ENCODE data around the gene ISG20. TPM values are rescaled to one million over a fixed set of nuclear protein-coding genes. Genes with fewer than 3 reads are reported as not detected.

Gene ISG20
- total and polyA plus RNA-seq, 5 experiments from 2014 or later: 142 to 562 (median 422) TPM

DNA sequence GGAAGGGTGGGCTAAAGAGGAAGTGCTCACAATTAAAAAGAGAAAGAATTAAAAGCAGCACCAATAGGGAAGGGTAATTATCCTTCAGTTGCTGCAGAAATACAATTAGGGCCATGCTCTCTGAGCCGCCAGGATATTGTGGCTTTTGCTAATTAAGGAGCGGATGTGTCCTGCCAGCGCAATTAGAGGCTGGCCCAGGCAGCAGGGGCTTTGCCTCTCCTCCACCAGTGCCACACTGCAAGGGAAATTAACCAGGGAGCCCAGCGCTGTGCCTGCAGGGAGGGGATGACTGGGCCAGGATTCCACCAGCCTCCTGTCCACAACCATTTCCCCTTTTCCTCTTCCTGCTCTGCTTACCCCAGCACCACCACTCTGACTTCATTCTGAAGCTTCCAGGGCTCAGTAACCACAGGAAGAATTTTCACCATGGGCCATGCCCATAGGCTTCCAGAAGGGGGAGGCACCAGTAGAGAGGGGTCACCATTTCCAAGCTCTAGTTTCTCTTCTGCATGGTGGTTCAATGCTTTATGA is 28.1 kb upstream of the ISG20 start:
- ATAC-seq: no peak
- no peak for DNase-seq
- Mint-ChIP-seq H3K27ac (peak overlapping the region in 1 of 10 donors; percentile 19), H3K9me3 (no peaks in the 10 kb centered on the region), H3K4me3 (no peak overlapping the region), H3K4me1 (peaks cover 3 to 7% (median 5%) of the 10 kb centered on the region in 4 donors), H3K27me3 (peaks cover 34 to 75% (median 50%) of the 10 kb centered on the region in 5 donors), H3K36me3 (peaks cover 4 to 13% (median 7%) of the 10 kb centered on the region in 3 donors)
- POLR2A ChIA-PET: interaction anchor here (0.8 kb wide), 1 partner anchor 11 kb away, joined by 6 read pairs; no protein-coding TSS in a partner anchor

DNA sequence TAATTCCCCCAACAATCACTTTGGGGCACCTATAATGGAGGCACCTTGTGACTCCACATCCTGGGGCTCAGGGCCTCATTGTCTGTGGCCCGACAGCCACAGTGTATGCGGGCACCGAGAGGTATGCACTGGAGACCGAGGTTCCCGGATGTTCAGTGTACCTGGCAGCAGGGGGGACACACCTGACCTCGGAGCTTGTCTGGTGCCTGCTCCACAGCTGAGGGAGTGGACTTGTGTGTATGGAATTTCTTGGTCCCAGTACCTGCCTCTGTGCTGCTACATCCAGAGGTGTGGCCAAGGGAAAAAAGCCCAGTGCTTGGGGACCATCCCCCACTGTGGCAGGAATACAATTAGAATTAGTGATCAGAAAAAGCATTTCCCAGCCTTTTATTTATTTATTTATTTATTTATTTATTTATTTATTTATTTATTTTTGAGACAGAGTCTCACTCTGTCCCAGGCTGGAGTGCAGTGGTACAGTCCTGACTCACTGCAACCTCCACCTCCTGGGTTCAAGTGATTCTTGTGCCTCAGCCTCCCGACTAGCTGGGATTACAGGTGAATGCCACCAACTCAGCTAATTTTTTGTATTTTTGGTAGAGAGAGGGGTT is 26.5 kb upstream of the ISG20 start:
- no peak overlapping the region for H3K4me3 Mint-ChIP-seq
- DNase-seq (no peak), ATAC-seq (no peak)
- peaks cover 0 to 13% (median 7%) of the 10 kb centered on the region in 3 donors for H3K36me3 Mint-ChIP-seq
- no peaks in the 10 kb centered on the region for H3K4me1 Mint-ChIP-seq
- H3K27me3 Mint-ChIP-seq: peaks cover 24 to 59% (median 40%) of the 10 kb centered on the region in 5 donors
- POLR2A ChIA-PET: no interaction called here
- H3K27ac Mint-ChIP-seq: no peak overlapping the region
- no peaks in the 10 kb centered on the region for H3K9me3 Mint-ChIP-seq

GRCh38 chr15:88613074-88613944 is 25.5 kb upstream of the ISG20 start:
- POLR2A ChIA-PET: no interaction called here
- H3K27ac Mint-ChIP-seq: no peak overlapping the region
- peaks cover 20 to 49% (median 34%) of the 10 kb centered on the region in 5 donors for H3K27me3 Mint-ChIP-seq
- no peak overlapping the region for H3K4me3 Mint-ChIP-seq
- DNase-seq (no peak), ATAC-seq (no peak)
- no peaks in the 10 kb centered on the region for H3K4me1 Mint-ChIP-seq
- H3K36me3 Mint-ChIP-seq: peaks cover 0 to 11% (median 5%) of the 10 kb centered on the region in 3 donors
- H3K9me3 Mint-ChIP-seq: no peaks in the 10 kb centered on the region

GRCh38 chr15:88615303-88616107 is 23.3 kb upstream of the ISG20 start:
- POLR2A ChIA-PET: no interaction called here

DNA sequence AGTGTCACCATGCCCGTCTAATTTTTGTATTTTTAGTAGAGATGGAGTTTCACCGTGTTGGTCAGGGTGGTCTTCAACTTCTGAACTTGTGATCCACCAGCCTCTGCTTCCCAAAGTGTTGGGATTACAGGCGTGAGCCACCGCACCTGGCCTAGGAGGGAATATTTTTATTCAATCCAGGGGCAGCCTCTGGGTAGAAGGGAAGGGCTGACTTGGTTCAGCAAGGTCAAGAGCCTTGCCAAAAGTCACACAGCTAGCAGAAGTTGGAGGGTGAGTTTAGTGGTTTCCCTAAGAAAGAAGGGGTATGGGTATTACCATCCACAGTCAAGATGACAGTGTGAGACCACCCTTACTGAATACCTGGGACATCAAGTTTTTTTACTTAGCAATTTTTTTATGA is 22.6 kb upstream of the ISG20 start:
- DNase-seq: no peak
- H3K4me3 Mint-ChIP-seq: no peak overlapping the region
- peaks cover 10 to 29% (median 15%) of the 10 kb centered on the region in 5 donors for H3K27me3 Mint-ChIP-seq
- no peak for ATAC-seq
- no peak overlapping the region for H3K27ac Mint-ChIP-seq
- no peaks in the 10 kb centered on the region for H3K9me3 Mint-ChIP-seq
- POLR2A ChIA-PET: no interaction called here
- H3K4me1 Mint-ChIP-seq: peaks cover 4 to 6% (median 6%) of the 10 kb centered on the region in 4 donors
- no peaks in the 10 kb centered on the region for H3K36me3 Mint-ChIP-seq

More at GRCh38 chr15:88615303-88616107, 23.3 kb upstream of the ISG20 start:
- no peaks in the 10 kb centered on the region for H3K9me3 Mint-ChIP-seq
- H3K27me3 Mint-ChIP-seq: peaks cover 14 to 37% (median 15%) of the 10 kb centered on the region in 5 donors
- ATAC-seq: no peak
- H3K4me3 Mint-ChIP-seq: no peak overlapping the region
- peaks cover 0 to under 1% (median 0%) of the 10 kb centered on the region in 4 donors for H3K4me1 Mint-ChIP-seq
- no peak overlapping the region for H3K27ac Mint-ChIP-seq
- H3K36me3 Mint-ChIP-seq: no peaks in the 10 kb centered on the region
- DNase-seq: no peak

GRCh38 chr15:88617031-88617722 is 21.6 kb upstream of the ISG20 start:
- Mint-ChIP-seq H3K27ac (no peak overlapping the region), H3K36me3 (no peaks in the 10 kb centered on the region), H3K27me3 (peaks cover 6 to 21% (median 11%) of the 10 kb centered on the region in 5 donors), H3K4me1 (peaks cover 6 to 15% (median 12%) of the 10 kb centered on the region in 4 donors), H3K4me3 (no peak overlapping the region), H3K9me3 (no peaks in the 10 kb centered on the region)
- POLR2A ChIA-PET: interaction anchor here (0.6 kb wide), 1 partner anchor 13 kb away, joined by 3 read pairs; no protein-coding TSS in a partner anchor
- no peak for DNase-seq
- ATAC-seq: no peak

- H3K4me3 Mint-ChIP-seq: no peak overlapping the region
- DNase-seq (no peak), ATAC-seq (no peak)
- H3K27me3 Mint-ChIP-seq: peaks cover 6 to 19% (median 9%) of the 10 kb centered on the region in 5 donors
- H3K4me1 Mint-ChIP-seq: peaks cover 13 to 21% (median 18%) of the 10 kb centered on the region in 4 donors
- POLR2A ChIA-PET: no interaction called here
- H3K36me3 Mint-ChIP-seq: no peaks in the 10 kb centered on the region
- no peaks in the 10 kb centered on the region for H3K9me3 Mint-ChIP-seq
- H3K27ac Mint-ChIP-seq: no peak overlapping the region
Measured at GRCh38 chr15:88617790-88618189, 21.0 kb upstream of the ISG20 start.

DNA sequence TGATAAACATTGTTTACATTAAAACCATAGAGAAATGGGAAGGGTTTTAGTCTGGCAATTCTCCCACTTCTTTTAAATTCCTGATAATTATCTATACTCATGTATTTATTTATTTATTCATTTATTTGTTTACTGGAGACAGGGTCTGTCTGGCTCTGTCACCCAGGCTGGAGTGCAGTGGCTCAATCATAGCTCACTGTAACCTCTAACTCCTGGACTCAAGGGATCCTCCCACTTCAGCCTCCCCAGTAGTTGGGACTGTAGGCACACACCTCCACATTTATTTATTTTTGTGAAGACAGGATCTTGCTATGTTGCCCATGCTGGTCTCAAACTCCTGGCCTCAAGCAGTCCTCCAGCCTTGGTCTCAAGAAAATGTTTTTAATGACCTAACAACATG is 20.1 kb upstream of the ISG20 start:
- Mint-ChIP-seq H3K4me1 (peaks cover 20 to 30% (median 27%) of the 10 kb centered on the region in 4 donors), H3K36me3 (peaks cover 0 to 3% (median 0%) of the 10 kb centered on the region in 3 donors), H3K9me3 (no peaks in the 10 kb centered on the region), H3K4me3 (no peak overlapping the region), H3K27ac (no peak overlapping the region), H3K27me3 (peaks cover 0 to 10% (median 6%) of the 10 kb centered on the region in 5 donors)
- POLR2A ChIA-PET: no interaction called here
- no peak for ATAC-seq
- no peak for DNase-seq

GRCh38 chr15:88619796-88620195 is 19.0 kb upstream of the ISG20 start:
- ATAC-seq (no peak), DNase-seq (no peak)
- peaks cover 27 to 41% (median 38%) of the 10 kb centered on the region in 4 donors for H3K4me1 Mint-ChIP-seq
- no peaks in the 10 kb centered on the region for H3K9me3 Mint-ChIP-seq
- H3K27ac Mint-ChIP-seq: peak overlapping the region in 1 of 10 donors; percentile 49
- no peak overlapping the region for H3K4me3 Mint-ChIP-seq
- H3K36me3 Mint-ChIP-seq: peaks cover 0 to 3% (median 0%) of the 10 kb centered on the region in 3 donors
- POLR2A ChIA-PET: no interaction called here
- H3K27me3 Mint-ChIP-seq: peaks cover 0 to 9% (median 6%) of the 10 kb centered on the region in 5 donors

DNA sequence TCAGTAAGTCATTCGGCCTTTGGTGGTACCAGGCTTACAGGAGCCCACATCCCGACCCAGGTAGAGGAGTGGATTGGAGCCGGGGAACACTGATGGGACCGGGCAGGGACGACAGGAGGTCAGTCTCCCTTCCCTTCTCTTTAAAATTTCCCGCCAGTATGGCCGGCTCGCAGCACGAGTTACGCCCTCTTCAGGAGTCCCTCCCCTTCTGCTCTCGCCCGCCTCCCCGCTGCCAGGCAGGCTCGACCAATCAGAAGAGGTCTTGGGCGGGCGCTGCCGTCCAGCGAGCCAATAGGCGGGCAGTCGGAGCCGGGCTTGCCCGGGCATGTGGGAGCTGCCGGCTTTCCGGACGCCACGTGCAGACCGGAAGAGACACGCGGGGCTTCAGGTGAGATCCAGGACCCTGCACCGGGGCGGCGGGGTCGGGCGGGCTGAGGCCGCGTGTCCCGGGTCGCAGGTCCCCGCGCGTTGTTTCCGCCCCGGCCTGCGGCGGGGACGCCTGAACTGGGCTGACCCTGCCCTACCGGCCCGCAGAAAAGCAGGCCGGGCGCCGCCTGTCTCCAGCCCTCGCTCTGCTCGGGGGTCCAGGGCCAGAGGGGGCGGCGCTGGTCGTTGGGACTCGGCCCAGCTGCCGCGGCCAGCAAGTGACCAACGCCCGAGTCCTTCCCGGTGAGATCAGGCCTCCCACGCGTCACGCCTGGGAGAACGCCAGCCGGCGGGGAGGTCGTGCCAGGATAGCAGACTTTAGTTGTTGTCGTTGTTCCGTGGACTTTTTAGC is 17.6 kb upstream of the ISG20 start, which contains the start of gene AEN:
AEN (plus strand) TSS at position 346 of the 778 bp plus-strand sequence. CDS start 4,870 bp downstream, outside the sequence.
- H3K9me3 Mint-ChIP-seq: no peaks in the 10 kb centered on the region
- H3K36me3 Mint-ChIP-seq: peaks cover 0 to 3% (median 0%) of the 10 kb centered on the region in 3 donors
- peaks cover 29 to 49% (median 45%) of the 10 kb centered on the region in 4 donors for H3K4me1 Mint-ChIP-seq
- peak within 1 kb of the TSS; percentile 85 to 97 (median 92) for H3K4me3 Mint-ChIP-seq
- POLR2A ChIA-PET: interaction anchor here (0.5 to 2.1 kb wide), 9 partner anchors 9 to 155 kb away, joined by 3 to 16 read pairs (median 7); partner anchors contain the start of genes MRPL46 and MRPS11
- DNase-seq (peak; percentile 90 to 97 (median 94)), ATAC-seq (peak; percentile 85 to 87)
- peaks cover 0 to 9% (median 6%) of the 10 kb centered on the region in 5 donors for H3K27me3 Mint-ChIP-seq
- H3K27ac Mint-ChIP-seq: peak within 1 kb of the TSS; percentile 87 to 100 (median 96)

Data from naive thymus-derived CD8-positive, alpha-beta T cell (primary cell).